HG03039 (cell line): ENCODE results near the gene CETN1.

ENCODE experiments used
- ATAC-seq: cut with Tn5 transposase; IDR thresholded peaks from one replicate; pipeline ENCODE4 v1.9.1; 2021; ENCODE audit warnings: mild to moderate bottlenecking, moderate library complexity; ENCODE audit not compliant: unreplicated experiment

The CETN1 gene

GRCh38 chr18:580154-580553 lies at the start of gene CETN1:
Gene CETN1, plus strand, starts transcription at chr18:580380. Its CDS starts 29 bp downstream, at chr18:580409.
- no peak for ATAC-seq

- no peak for ATAC-seq
Measured at GRCh38 chr18:532018-532417, 48.2 kb upstream of the CETN1 start.

- no peak for ATAC-seq
Measured at GRCh38 chr18:532632-533031, 47.5 kb upstream of the CETN1 start.

- no peak for ATAC-seq
Measured at GRCh38 chr18:533995-534601, 46.1 kb upstream of the CETN1 start.

GRCh38 chr18:543447-544078 lies 36.6 kb upstream of the CETN1 start:
- no peak for ATAC-seq

- no peak for ATAC-seq
Measured at GRCh38 chr18:549967-550366, 30.2 kb upstream of the CETN1 start.

- ATAC-seq = no peak
Measured at GRCh38 chr18:551404-552061, 28.6 kb upstream of the CETN1 start.

GRCh38 chr18:555705-556457 lies 24.3 kb upstream of the CETN1 start:
- no peak for ATAC-seq

- ATAC-seq = no peak
Measured at GRCh38 chr18:564708-565561, 15.2 kb upstream of the CETN1 start.

GRCh38 chr18:565562-566061 lies 14.6 kb upstream of the CETN1 start:
- no peak for ATAC-seq

GRCh38 chr18:567122-567521 lies 13.1 kb upstream of the CETN1 start:
- no peak for ATAC-seq

- no peak for ATAC-seq
Measured at GRCh38 chr18:568731-569130, 11.4 kb upstream of the CETN1 start.

- ATAC-seq = no peak
Measured at GRCh38 chr18:570256-570655, 9.9 kb upstream of the CETN1 start.

- ATAC-seq = no peak
Measured at GRCh38 chr18:570697-571096, 9.5 kb upstream of the CETN1 start.

GRCh38 chr18:572091-572830 lies 7.9 kb upstream of the CETN1 start:
- ATAC-seq = no peak

- ATAC-seq = no peak
Measured at GRCh38 chr18:572831-573289, 7.3 kb upstream of the CETN1 start.

GRCh38 chr18:573385-573784 lies 6.8 kb upstream of the CETN1 start:
- ATAC-seq = no peak

- ATAC-seq = no peak
Measured at GRCh38 chr18:574149-574860, 5.9 kb upstream of the CETN1 start.
